Neural progenitor cell (in vitro differentiated cells): ENCODE results near the gene CABP2. TPM values are rescaled to one million over a fixed set of nuclear protein-coding genes. Genes with fewer than 3 reads are reported as not detected.

Source experiments
- DNase-seq: peaks from one replicate; pipeline ENCODE4 v3.0.0-alpha.2; 2016; ENCODE audit warnings: low spot score
- H2AFZ ChIP-seq: fragments of 200-600 bp; sonication (generic); replicated peaks from 2 replicates; pipeline ENCODE4 v1.6.1; 2016; ENCODE audit warnings: antibody characterized with exemption
- H3F3A ChIP-seq: fragments of 200-600 bp; sonication (generic); 2 replicates; pipeline ENCODE4 v1.6.1; 2016; ENCODE audit warnings: antibody characterized with exemption, low read depth
- H3K27ac ChIP-seq: fragments of 200-600 bp; sonication (generic); 2 replicates; pipeline ENCODE4 v1.5.1; 2016; ENCODE audit warnings: mild to moderate bottlenecking
- H3K27me3 ChIP-seq: fragments of 200-600 bp; sonication (generic); 2 replicates; pipeline ENCODE4 v1.6.1; 2016; ENCODE audit warnings: mild to moderate bottlenecking, moderate library complexity
- H3K36me3 ChIP-seq: fragments of 200-600 bp; sonication (generic); 2 replicates; pipeline ENCODE4 v1.5.1; 2016
- H3K4me1 ChIP-seq: fragments of 200-600 bp; sonication (generic); 2 replicates; pipeline ENCODE4 v1.6.1; 2016; ENCODE audit warnings: mixed run types
- H3K4me2 ChIP-seq: fragments of 200-600 bp; sonication (generic); 2 replicates; pipeline ENCODE4 v1.6.1; 2016
- H3K4me3 ChIP-seq: fragments of 200-600 bp; sonication (generic); 2 replicates; pipeline ENCODE4 v1.5.1; 2016
- H3K79me2 ChIP-seq: fragments of 200-600 bp; sonication (generic); 2 replicates; pipeline ENCODE4 v1.6.1; 2016; ENCODE audit warnings: low read depth
- H3K9ac ChIP-seq: fragments of 200-600 bp; sonication (generic); 2 replicates; pipeline ENCODE4 v1.6.1; 2016
- H3K9me3 ChIP-seq: fragments of 200-600 bp; sonication (generic); 2 replicates; pipeline ENCODE4 v1.5.1; 2016; ENCODE audit warnings: low read depth
- H4K20me1 ChIP-seq: fragments of 200-600 bp; sonication (generic); 2 replicates; pipeline ENCODE4 v1.6.1; 2016; ENCODE audit warnings: low read depth
- H3K27ac Mint-ChIP-seq: 3 replicates; pipeline ENCODE4 v1.8.0; 2021; ENCODE audit warnings: mixed read lengths
- H3K27me3 Mint-ChIP-seq: 2 replicates; pipeline ENCODE4 v1.8.0; 2022; ENCODE audit warnings: low read depth, mild to moderate bottlenecking, inconsistent platforms, moderate library complexity, mixed read lengths; ENCODE audit not compliant: insufficient read depth
- H3K36me3 Mint-ChIP-seq: 3 replicates; pipeline ENCODE4 v1.8.0; 2021; ENCODE audit warnings: mixed read lengths
- H3K4me1 Mint-ChIP-seq: 3 replicates; pipeline ENCODE4 v1.8.0; 2021; ENCODE audit warnings: mixed read lengths
- H3K4me3 Mint-ChIP-seq: 3 replicates; pipeline ENCODE4 v1.8.0; 2021; ENCODE audit warnings: mild to moderate bottlenecking, moderate library complexity, mixed read lengths
- H3K9me3 Mint-ChIP-seq: 3 replicates; pipeline ENCODE4 v1.8.0; 2020; ENCODE audit warnings: mixed read lengths
- CTCF ChIP-seq: fragments of 200-600 bp; sonication (generic); IDR thresholded peaks from 2 replicates; pipeline ENCODE4 v1.5.1; 2017; ENCODE audit warnings: antibody characterized with exemption, mild to moderate bottlenecking
- EZH2 ChIP-seq: fragments of 200-600 bp; sonication (generic); IDR thresholded peaks from 2 replicates; pipeline ENCODE4 v1.6.1; 2017; ENCODE audit warnings: antibody characterized with exemption, mild to moderate bottlenecking, moderate library complexity
- EZH2phosphoT487 ChIP-seq: fragments of 200-600 bp; sonication (generic); IDR thresholded peaks from 2 replicates; pipeline ENCODE4 v1.6.1; 2017; ENCODE audit warnings: antibody characterized with exemption
- total RNA-seq: library from RNA; depleted of rRNA; stranded (reverse); fragments of >200 nt; gene quantifications from 2 replicates; pipeline ENCODE4 v1.2.3, GENCODE V29; 2015; ENCODE audit warnings: low replicate concordance

Gene CABP2
- total RNA-seq, result not detected in 2 replicates

- Mint-ChIP-seq H3K4me3 (no peak within 1 kb of the TSS), H3K36me3 (no peaks in the 10 kb centered on the region), H3K27ac (no peak within 1 kb of the TSS), H3K9me3 (peaks cover 8% of the 10 kb centered on the region), H3K27me3 (peaks cover 12% of the 10 kb centered on the region), H3K4me1 (peaks cover 11% of the 10 kb centered on the region)
- peak; percentile 17 for DNase-seq
- Histone ChIP-seq H3K9me3 (no peaks in the 10 kb centered on the region), H4K20me1 (no peaks in the 10 kb centered on the region), H3K79me2 (no peaks in the 10 kb centered on the region), H3K27ac (no peak within 1 kb of the TSS), H3K9ac (no peak within 1 kb of the TSS), H3F3A (no peaks in the 10 kb centered on the region), H3K27me3 (no peaks in the 10 kb centered on the region), H3K4me2 (no peak within 1 kb of the TSS), H3K4me1 (no peaks in the 10 kb centered on the region), H3K4me3 (no peak within 1 kb of the TSS), H2AFZ (no peak within 1 kb of the TSS), H3K36me3 (no peaks in the 10 kb centered on the region)
- TF ChIP-seq CTCF (no peak), EZH2 (no peak), EZH2phosphoT487 (no peak)
Observed at GRCh38 chr11:67522844-67523555, at the start of gene CABP2. Gene CABP2, minus strand, starts transcription at chr11:67523446. Its CDS starts 120 bp downstream, at chr11:67523326.

GRCh38 chr11:67572747-67573419, 49.6 kb upstream of the CABP2 start:
- Mint-ChIP-seq H3K27ac (no peak overlapping the region), H3K27me3 (peaks cover 17% of the 10 kb centered on the region), H3K9me3 (peaks cover 11% of the 10 kb centered on the region), H3K4me1 (peaks cover 24% of the 10 kb centered on the region), H3K4me3 (peak overlapping the region; percentile 0), H3K36me3 (no peaks in the 10 kb centered on the region)
- Histone ChIP-seq H3F3A (no peaks in the 10 kb centered on the region), H3K27me3 (no peaks in the 10 kb centered on the region), H4K20me1 (no peaks in the 10 kb centered on the region), H3K4me3 (no peak overlapping the region), H3K9ac (no peak overlapping the region), H2AFZ (no peak overlapping the region), H3K36me3 (no peaks in the 10 kb centered on the region), H3K79me2 (no peaks in the 10 kb centered on the region), H3K4me2 (no peak overlapping the region), H3K27ac (no peak overlapping the region), H3K4me1 (no peaks in the 10 kb centered on the region), H3K9me3 (no peaks in the 10 kb centered on the region)
- TF ChIP-seq EZH2, result no peak
- TF ChIP-seq EZH2phosphoT487, result no peak
- TF ChIP-seq CTCF, result peak; percentile 80
- DNase-seq, result peak; percentile 84

- Histone ChIP-seq H2AFZ (no peak overlapping the region), H3K9me3 (no peaks in the 10 kb centered on the region), H3K36me3 (no peaks in the 10 kb centered on the region), H3K4me2 (no peak overlapping the region), H4K20me1 (no peaks in the 10 kb centered on the region), H3F3A (no peaks in the 10 kb centered on the region), H3K79me2 (no peaks in the 10 kb centered on the region), H3K4me3 (no peak overlapping the region), H3K4me1 (no peaks in the 10 kb centered on the region), H3K27ac (no peak overlapping the region), H3K9ac (no peak overlapping the region), H3K27me3 (no peaks in the 10 kb centered on the region)
- Mint-ChIP-seq H3K27ac (no peak overlapping the region), H3K36me3 (no peaks in the 10 kb centered on the region), H3K4me3 (no peak overlapping the region), H3K27me3 (peaks cover 19% of the 10 kb centered on the region), H3K9me3 (peaks cover 11% of the 10 kb centered on the region), H3K4me1 (peaks cover 24% of the 10 kb centered on the region)
- DNase-seq, result no peak
- no peak for TF ChIP-seq EZH2phosphoT487
- no peak for TF ChIP-seq EZH2
- TF ChIP-seq CTCF, result no peak
Observed at GRCh38 chr11:67572305-67572704, 49.1 kb upstream of the CABP2 start.
